ENCODE measurements around the gene MPO.

Gene MPO

DNA sequence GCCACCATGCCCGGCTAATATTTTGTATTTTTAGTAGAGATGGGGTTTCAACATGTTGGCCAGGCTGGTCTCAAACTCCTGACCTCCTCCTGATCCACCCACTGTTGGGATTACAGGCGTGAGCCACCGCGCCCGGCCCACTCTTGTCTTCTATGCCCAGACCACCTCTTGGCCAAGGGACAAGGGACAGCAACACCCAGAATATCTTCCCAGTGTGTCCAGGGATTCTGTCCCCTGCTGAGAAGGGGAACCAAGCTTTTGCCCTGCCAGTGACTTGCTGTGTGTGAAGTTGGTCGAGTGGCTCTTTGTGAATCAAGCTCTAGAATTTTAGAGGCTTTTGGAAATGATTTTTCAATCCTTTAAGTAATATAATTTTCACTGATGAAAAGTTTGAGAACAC, 1.7 kb upstream of the MPO start:
- no peak overlapping the region for H3K4me3 ChIP-seq (ENCODE audit: low read depth, low read length)
- no peak for DNase-seq (ENCODE audit: low read depth)
- TF ChIP-seq, protein P1, sequence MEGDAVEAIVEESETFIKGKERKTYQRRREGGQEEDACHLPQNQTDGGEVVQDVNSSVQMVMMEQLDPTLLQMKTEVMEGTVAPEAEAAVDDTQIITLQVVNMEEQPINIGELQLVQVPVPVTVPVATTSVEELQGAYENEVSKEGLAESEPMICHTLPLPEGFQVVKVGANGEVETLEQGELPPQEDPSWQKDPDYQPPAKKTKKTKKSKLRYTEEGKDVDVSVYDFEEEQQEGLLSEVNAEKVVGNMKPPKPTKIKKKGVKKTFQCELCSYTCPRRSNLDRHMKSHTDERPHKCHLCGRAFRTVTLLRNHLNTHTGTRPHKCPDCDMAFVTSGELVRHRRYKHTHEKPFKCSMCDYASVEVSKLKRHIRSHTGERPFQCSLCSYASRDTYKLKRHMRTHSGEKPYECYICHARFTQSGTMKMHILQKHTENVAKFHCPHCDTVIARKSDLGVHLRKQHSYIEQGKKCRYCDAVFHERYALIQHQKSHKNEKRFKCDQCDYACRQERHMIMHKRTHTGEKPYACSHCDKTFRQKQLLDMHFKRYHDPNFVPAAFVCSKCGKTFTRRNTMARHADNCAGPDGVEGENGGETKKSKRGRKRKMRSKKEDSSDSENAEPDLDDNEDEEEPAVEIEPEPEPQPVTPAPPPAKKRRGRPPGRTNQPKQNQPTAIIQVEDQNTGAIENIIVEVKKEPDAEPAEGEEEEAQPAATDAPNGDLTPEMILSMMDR (IDR thresholded peaks at IDR 0.05; ENCODE audit: low read depth, low read length, missing control alignments) = no peak

DNA sequence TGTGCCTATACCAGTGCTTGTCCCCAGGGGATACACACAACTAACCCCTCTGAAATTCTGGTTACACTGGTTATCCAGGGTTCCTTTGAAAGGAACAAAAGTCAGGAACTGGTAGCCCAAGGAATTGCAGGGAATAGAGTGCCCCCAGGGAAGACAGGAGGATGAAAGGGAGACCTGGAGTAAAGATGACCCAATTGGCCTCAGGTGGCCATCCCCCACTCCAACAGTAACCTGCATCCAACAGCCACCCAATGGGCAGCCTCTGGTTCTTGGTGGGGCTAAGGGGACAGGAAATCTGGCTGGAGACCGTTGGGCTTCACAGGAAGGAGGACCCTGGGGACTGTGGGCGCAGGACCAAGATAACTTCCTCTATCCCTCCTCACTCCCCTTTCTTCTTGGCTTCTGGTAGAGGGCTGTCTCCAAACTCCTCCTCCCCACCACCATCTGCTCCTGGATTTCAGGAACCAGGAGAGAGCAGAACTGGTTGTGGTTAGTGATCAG, 826 bp upstream of the MPO start:
- H3K4me3 ChIP-seq (ENCODE audit: low read depth, low read length) = no peak overlapping the region
- no peak for DNase-seq (ENCODE audit: low read depth)
- TF ChIP-seq, protein P1 (IDR thresholded peaks at IDR 0.05; ENCODE audit: low read depth, low read length, missing control alignments) = no peak

DNA sequence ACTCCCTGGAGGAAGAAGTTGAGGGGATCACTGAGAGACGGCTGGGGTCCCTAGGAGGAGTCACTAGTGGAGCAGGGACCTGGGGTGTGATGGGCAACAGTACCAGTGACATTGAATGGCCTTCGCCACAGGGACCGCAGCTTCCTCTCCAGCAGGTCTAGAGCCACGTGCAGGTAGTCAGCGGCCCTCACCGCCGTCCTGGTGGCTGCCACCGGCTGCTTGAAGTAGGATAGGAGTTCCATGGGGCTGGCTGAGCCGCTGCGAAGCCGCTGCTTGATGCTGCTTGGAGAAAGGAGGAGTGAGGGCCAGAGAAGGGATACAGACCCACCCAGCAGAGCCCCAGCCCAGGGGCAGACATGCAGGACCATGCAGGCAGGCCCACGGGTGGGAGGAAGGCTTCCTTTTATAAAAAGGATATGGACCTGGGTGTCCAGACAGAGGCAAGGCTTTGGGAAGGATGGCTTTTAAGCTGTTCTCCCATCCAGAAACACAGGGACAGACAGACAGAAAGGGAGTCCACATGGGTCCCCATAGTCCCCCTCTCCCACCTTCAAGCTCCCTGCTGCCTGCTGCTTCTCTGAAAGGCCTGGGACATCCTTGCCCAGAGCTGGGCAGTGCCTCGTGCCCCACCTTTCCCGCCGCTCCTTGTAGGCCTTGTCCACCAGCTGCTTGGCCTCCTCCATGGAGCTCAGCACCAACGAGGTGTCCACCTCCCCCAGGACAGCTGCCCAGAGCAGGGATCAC, 827 bp downstream of the MPO start:
- DNase-seq (ENCODE audit: low read depth) = no peak
- TF ChIP-seq, protein P1 (IDR thresholded peaks at IDR 0.05; ENCODE audit: low read depth, low read length, missing control alignments) = no peak
- no peak overlapping the region for H3K4me3 ChIP-seq (ENCODE audit: low read depth, low read length)

DNA sequence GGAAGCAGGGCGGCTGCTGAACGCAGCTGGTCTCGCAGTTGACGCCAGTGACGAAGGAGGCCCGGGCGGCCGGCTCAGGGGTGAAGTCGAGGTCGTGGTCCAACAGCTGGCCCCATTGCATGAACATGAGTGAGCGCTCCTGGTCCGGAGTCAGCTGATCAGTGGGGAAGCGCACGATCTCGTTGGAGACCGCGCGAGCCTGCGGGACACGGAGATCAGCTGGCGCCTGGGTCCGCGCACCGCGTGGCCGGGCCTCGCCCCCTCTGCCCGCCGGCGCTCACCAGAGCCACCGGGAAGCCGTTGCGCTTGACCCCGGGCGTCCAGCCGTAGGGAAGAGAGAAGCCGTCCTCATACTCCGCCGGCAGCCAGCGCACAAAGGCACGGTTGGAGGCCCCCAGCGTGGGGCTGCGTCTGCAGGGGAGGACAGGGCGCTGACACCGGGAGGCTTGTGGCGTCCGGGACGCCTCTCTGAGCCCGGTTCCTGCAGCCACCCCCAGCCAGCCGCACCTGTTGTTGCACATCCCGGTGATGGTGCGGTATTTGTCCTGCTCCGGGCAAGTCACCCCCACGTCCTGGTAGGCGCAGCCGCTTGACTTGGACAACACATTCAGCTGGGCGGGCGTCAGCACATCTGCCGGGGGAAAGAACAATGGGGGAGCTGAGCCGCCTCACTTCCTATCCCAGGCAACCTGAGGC, 1.6 kb downstream of the MPO start:
- H3K4me3 ChIP-seq (ENCODE audit: low read depth, low read length) = no peak overlapping the region
- TF ChIP-seq, protein P1 (IDR thresholded peaks at IDR 0.05; ENCODE audit: low read depth, low read length, missing control alignments) = no peak
- DNase-seq (ENCODE audit: low read depth) = no peak

DNA sequence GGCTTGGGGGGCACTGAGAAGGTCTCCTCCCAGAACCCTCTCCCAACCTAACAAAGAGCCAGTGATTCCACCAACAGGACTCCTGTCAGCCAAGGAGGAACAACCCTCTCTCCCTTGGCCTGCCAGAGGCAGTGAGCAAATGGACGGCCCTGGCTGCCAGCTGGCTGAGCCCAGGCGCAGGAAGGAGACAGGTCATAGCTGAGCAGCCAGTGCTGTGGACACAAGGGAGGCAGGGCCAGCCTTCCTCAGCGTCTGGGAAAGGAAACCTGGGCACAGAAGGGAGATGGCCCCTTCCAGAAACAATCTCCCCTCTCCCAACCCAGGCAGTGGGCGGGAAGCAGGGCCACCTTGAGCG, 2.1 kb downstream of the MPO start:
- H3K4me3 ChIP-seq (ENCODE audit: low read depth, low read length) = no peak overlapping the region
- no peak for DNase-seq (ENCODE audit: low read depth)
- TF ChIP-seq, protein P1 (IDR thresholded peaks at IDR 0.05; ENCODE audit: low read depth, low read length, missing control alignments) = no peak

DNA sequence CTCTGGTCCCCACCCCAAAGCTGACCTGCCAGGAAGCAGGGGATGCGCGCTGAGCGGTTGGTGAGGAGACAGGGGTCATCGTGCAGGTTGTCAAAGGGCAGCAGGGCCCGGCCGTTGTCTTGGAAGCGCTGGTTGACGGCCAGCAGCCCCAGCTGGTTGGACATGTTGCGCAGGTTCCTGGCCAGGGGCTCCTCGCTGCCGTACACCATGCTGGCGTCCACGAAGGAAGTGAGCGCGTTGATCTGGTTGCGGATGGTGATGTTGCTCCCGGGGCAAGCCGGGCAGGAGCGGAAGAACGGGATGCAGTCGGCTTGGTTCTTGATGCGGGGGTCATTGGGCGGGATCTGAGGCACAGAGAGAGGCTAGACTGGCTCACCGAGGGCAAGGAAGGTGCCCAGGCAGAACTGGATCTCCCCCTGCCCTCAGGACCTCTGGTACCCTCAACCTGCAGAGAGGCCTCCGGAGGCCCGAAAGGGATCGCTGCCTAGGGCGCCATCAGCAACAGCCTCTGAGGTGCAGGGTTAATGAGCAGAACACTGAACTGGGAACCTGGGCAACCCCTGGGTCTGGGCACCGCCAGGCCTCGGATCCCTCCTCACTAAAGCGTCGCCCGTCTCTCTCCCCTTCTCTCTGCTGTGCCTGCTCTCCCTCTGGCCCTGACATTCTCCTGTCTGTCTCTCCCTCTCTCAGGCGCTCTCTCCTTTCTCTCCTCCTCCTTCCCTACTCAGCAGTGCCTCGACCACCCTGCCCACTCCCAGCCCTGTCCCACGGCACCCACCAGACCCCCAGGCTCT, 2.7 kb downstream of the MPO start:
- H3K4me3 ChIP-seq (ENCODE audit: low read depth, low read length) = no peak overlapping the region
- no peak for DNase-seq (ENCODE audit: low read depth)
- TF ChIP-seq, protein P1 (IDR thresholded peaks at IDR 0.05; ENCODE audit: low read depth, low read length, missing control alignments) = no peak
